AG09309 (cell line): ENCODE measurements around the gene ARID1A.
"Not testable (repeated sequence)": the region's sequence is repeated elsewhere in the genome, so short reads cannot be mapped to it uniquely, and the experiment has no call there.

ENCODE experiments used
- DNase-seq: peaks from one replicate; pipeline ENCODE4 v3.0.0-alpha.2; 2010; ENCODE audit warnings: low read depth
- H3K4me3 ChIP-seq: 2 replicates; pipeline ENCODE4 v1.5.1; 2011; ENCODE audit warnings: mild to moderate bottlenecking, low read depth, low read length, moderate library complexity; ENCODE audit not compliant: control insufficient read depth
- TF ChIP-seq, protein P1 (sequence below): IDR thresholded peaks from 2 replicates; pipeline ENCODE4 v1.5.1; 2011; ENCODE audit warnings: mild to moderate bottlenecking, low read depth, low read length, inconsistent platforms; ENCODE audit not compliant: insufficient read depth, control insufficient read depth; ENCODE audit errors: missing control alignments

ARID1A gene

DNA sequence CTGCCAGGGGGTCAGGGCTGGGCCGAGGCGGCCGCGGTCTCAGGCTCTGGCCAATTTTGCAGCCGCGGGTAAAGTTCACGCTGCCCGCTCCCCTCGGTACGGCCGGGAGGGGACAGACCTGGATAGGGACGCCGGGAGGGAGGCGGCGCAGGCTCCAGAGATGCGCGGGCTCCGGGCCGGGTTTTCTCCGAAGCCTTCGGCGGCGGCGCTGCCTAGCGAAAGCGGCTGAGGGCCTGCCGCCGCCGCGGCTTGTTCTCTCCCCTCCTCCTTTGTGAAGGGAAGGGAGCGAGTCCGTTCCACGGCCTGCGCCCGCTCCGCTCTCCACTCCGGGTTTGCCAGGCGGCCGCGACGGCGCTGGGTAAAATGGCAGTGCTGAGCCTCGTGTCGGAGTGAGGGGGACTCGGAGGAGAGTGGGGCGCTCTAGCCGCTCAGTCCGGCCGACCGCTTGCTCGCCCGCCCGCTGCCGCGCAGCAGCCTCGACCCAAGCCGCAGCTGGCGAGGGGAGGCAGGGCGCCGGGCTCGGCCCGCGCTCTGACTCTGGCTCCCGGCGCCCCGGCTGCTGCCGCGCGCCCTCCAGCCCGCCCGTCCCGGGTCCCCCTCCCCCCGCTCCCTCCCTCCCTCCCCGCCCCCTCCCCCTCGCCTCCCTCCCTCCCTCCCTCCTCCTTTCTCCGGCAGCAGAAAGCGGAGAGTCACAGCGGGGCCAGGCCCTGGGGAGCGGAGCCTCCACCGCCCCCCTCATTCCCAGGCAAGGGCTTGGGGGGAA, at the start of gene ARID1A:
TSS of gene ARID1A (plus strand) at position 660 of the 763 bp plus-strand sequence. CDS start 389 bp downstream, outside the sequence.
- peak; percentile 90 for DNase-seq
- peak within 1 kb of the TSS; percentile 79 for H3K4me3 ChIP-seq
- TF ChIP-seq, protein P1, sequence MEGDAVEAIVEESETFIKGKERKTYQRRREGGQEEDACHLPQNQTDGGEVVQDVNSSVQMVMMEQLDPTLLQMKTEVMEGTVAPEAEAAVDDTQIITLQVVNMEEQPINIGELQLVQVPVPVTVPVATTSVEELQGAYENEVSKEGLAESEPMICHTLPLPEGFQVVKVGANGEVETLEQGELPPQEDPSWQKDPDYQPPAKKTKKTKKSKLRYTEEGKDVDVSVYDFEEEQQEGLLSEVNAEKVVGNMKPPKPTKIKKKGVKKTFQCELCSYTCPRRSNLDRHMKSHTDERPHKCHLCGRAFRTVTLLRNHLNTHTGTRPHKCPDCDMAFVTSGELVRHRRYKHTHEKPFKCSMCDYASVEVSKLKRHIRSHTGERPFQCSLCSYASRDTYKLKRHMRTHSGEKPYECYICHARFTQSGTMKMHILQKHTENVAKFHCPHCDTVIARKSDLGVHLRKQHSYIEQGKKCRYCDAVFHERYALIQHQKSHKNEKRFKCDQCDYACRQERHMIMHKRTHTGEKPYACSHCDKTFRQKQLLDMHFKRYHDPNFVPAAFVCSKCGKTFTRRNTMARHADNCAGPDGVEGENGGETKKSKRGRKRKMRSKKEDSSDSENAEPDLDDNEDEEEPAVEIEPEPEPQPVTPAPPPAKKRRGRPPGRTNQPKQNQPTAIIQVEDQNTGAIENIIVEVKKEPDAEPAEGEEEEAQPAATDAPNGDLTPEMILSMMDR = peak; percentile 6

- TF ChIP-seq, protein P1 = no peak
Observed at GRCh38 chr1:26664802-26665201, 31.0 kb upstream of the ARID1A start.

GRCh38 chr1:26666855-26667254, 29.0 kb upstream of the ARID1A start:
- no peak overlapping the region for H3K4me3 ChIP-seq
- DNase-seq = no peak
- TF ChIP-seq, protein P1 = no peak

More at GRCh38 chr1:26664802-26665201, 31.0 kb upstream of the ARID1A start:
- no peak for DNase-seq
- no peak overlapping the region for H3K4me3 ChIP-seq

- not testable (repeated sequence) for DNase-seq, H3K4me3 ChIP-seq
Observed at GRCh38 chr1:26668106-26668786, 27.6 kb upstream of the ARID1A start.

DNA sequence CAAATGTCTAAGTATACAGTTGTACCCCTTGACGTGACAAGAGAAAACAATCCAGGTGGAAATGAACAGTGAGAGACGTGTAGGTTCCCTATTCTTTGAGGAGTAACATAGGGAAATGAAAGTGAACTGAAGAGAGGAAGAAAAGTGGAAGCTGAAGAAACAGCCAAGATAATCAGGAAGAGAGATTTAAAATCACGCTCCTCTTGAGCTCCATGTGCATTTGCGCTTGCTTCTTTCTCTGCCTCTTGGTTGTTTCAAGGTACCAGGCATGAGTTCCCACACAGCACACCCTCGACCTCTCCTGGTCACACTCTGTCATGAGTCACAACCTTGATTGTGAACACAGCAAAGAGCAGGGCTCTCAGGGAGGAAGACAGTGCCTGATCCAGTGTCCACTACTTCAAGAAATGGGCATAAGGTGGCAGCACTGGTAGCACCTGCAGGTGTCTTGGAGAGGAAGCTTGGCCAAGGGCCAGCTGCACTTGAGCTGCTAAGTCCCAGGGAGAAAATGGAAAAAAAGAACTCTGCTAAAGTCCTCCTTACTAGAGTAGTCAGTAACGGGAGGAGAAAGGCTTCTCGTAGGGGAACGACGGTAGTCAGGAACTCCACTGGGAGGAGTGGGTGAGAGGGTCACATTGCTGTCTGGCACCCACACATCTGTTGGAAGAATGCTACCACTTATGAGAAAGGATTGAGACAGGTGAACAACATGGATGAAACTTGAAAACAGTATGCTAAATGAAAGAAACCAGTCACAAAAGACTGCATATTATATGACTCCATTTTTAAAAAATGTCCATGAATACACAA, 18.3 kb upstream of the ARID1A start:
- no peak overlapping the region for H3K4me3 ChIP-seq
- DNase-seq = no peak
- TF ChIP-seq, protein P1 = peak; percentile 53

- DNase-seq = no peak
Observed at GRCh38 chr1:26684763-26685508, 10.9 kb upstream of the ARID1A start.

More at GRCh38 chr1:26684763-26685508, 10.9 kb upstream of the ARID1A start:
- TF ChIP-seq, protein P1 = no peak
- H3K4me3 ChIP-seq = no peak overlapping the region
